ENCODE data around the gene TTYH1. TPM values are rescaled to one million over a fixed set of nuclear protein-coding genes. Genes with fewer than 3 reads are reported as not detected.
A peak's percentile ranks its signal among the peaks of the same experiment; 100 is the strongest.

The TTYH1 gene
- total RNA-seq, 1 donor, result 0.81 TPM

DNA sequence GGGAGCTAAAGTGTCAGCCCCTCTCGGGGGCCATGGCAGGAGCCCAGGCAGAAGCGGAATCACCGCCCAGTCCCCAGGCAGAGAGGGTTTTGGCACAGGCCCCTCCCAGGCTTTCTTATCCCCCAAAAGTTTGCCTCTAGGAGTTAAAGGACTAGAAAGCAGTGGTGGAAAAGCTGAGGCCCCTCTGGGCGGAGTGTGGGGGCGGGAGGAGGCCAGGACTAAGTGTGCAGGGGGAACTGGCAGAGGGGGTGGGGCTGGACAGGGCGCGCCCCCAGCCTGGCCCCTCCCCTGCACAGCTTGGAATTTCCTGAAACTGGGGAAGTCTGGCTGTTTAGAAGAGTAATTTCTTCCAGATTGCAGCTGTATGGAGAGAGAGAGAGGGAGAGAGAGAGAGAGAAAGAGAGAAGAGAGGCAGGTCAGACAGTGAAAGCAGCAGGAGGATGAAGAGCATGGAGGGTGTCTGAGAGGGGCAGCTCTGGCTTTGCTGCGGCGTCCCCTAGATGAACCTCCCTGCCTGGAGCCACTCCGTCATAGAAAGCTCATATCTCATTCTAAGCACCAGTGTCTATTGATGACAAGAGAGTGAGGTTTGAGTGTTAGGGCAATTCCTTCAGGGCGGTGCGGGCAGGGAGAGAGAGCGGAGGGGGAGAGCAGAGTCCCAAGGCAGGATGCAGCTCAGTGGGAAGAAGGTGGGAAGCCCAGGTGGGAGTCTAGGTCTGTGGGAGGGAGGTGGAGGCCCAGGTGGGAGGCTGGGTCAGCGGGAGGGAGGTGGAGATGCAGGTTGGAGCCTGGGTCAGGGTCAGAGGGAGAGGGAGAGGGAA lies 58.0 kb downstream of the TTYH1 start, which contains the start of gene CDC42EP5:
CDC42EP5 (minus strand) TSS at position 226 of the 821 bp plus-strand sequence. CDS start 7,749 bp downstream, outside the sequence.
- DNase-seq (ENCODE audit: low read depth in 2 of 3, low spot score in 2 of 3), result peak in 2 of 3 donors; percentile 36 to 43

- DNase-seq (ENCODE audit: low read depth in 2 of 3, low spot score in 2 of 3), result no peak
These were observed 58.7 kb downstream of the TTYH1 start for GRCh38 chr19:54473892-54474372.

- DNase-seq (ENCODE audit: low read depth in 2 of 3, low spot score in 2 of 3), result no peak
These were observed 60.4 kb downstream of the TTYH1 start for GRCh38 chr19:54475706-54476105.

- DNase-seq (ENCODE audit: low read depth in 2 of 3, low spot score in 2 of 3), result no peak
These were observed 62.4 kb downstream of the TTYH1 start for GRCh38 chr19:54477650-54478049.

GRCh38 chr19:54478677-54479266 lies 63.5 kb downstream of the TTYH1 start:
- DNase-seq (ENCODE audit: low read depth in 2 of 3, low spot score in 2 of 3), result peak in 2 of 3 donors; percentile 57 to 72

DNA sequence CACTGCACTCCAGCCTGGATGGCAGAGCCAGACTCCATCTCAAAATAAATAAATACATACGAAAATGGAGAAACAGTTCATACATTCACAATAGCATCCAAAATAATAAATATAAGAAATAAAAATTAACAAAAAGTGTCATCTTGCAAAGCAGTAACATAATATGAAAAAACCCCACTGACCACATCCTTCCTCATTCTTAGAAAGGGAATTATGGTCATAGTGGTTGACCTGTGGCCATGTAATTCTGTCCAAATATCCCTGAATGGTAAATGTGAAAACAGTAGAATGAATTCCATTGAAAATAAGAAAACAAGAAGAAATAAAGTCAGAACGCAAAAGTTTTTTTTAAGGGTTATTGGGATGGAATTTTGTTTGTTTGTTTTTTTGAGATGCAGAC lies 64.8 kb downstream of the TTYH1 start:
- peak in 2 of 3 donors; percentile 32 to 46 for DNase-seq (ENCODE audit: low read depth in 2 of 3, low spot score in 2 of 3)

DNA sequence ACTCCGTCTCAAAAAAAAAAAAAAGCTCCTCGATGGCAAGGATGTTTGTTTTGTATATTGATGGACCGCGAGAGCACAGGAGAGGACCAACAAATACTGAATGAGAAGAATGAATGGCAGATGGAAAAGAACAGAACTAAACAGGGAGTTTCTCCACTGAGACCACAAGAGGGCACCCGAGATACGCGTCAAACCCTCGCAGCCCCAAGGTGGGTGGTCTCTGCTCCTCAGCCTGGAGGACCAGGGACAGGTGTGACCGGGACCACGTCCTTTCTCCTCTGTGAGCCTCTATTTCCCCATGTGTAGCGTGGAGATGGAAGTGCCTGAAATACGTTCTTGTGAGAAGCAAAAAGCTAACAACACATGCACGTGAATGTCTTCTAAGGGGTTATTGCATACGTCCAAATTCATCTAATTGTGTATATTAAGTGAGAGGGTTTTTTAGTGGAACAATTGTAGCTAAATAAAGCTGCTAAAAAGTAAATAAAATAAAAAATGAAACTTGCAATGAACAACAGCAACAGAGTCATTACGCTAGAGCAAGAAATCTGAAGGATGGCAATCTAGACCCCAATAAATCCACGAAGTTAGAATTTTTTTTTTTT lies 66.2 kb downstream of the TTYH1 start:
- DNase-seq (ENCODE audit: low read depth in 2 of 3, low spot score in 2 of 3), result peak in 2 of 3 donors; percentile 66 to 70

DNA sequence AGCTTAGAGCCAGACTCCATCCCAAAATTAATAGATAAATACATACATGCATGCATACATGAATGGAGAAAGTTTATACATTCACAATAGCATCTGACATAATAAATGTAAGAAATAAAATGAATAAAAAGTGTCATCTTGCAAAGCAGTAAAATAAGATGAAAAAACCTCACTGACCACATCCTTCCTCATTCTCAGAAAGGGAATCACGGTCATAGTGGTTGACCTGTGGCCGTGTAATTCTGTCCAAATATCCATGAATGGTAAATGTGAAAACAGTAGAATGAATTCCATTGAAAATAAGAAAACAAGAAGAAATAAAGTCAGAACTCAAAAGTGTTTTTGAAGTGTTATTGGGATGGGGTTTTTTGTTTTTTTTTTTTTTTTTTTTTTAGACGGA lies 67.6 kb downstream of the TTYH1 start:
- peak in 2 of 3 donors; percentile 47 to 79 for DNase-seq (ENCODE audit: low read depth in 2 of 3, low spot score in 2 of 3)

GRCh38 chr19:54484451-54484850 lies 69.2 kb downstream of the TTYH1 start:
- no peak for DNase-seq (ENCODE audit: low read depth in 2 of 3, low spot score in 2 of 3)

DNA sequence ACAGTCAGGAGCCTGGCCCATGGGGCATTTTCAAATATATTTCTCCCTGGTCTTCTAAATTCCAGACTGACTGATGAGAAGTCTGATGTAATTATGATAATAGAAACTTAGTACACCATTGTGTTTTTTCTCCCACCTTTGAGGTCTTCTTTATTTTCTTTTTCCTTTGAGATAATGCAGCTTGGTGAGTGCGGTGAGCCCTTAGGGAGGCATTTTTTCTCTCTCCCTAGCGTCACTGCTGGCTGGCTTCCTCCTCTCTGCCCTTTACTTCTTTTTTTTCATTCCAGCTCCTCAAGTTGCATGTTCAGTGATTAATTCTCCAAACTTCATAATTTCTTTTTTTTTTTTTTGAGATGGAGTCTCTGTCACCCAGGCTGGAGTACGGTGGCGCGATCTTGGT lies 70.6 kb downstream of the TTYH1 start:
- DNase-seq (ENCODE audit: low read depth in 2 of 3, low spot score in 2 of 3), result peak in 1 of 3 donors; percentile 49

Small RNA genes within 50 kb of the gene (small RNA-seq; reads per million reads assigned to genes)
- gene AC245884.3, result not detected

Other genes starting within 250 kb of the TTYH1 start
- under 0.01 TPM for gene TMC4, start 242.3 kb upstream of the TTYH1 start, total RNA-seq
- gene MBOAT7, start 225.9 kb upstream of the TTYH1 start, total RNA-seq, result 270 TPM
- gene TSEN34, start 224.2 kb upstream of the TTYH1 start, total RNA-seq, result 80.0 TPM
- 4,994 TPM for gene RPS9, start 214.6 kb upstream of the TTYH1 start, total RNA-seq
- gene LILRB3, start 192.5 kb upstream of the TTYH1 start, total RNA-seq, result 1.1 TPM
- gene LILRA6, start 172.7 kb upstream of the TTYH1 start, total RNA-seq, result 0.27 TPM
- gene LILRB5, start 158.2 kb upstream of the TTYH1 start, total RNA-seq, result under 0.01 TPM
- 3.8 TPM for gene LILRB2, start 134.4 kb upstream of the TTYH1 start, total RNA-seq
- gene LILRA5, start 102.3 kb upstream of the TTYH1 start, total RNA-seq, result 3.8 TPM
- gene LILRA4, start 76.3 kb upstream of the TTYH1 start, total RNA-seq, result 0.27 TPM
- 166 TPM for gene LAIR1, start 50.5 kb upstream of the TTYH1 start, total RNA-seq
- 170 TPM for gene LENG8, start 33.7 kb downstream of the TTYH1 start, total RNA-seq
- 10.8 TPM for gene LENG9, start 48.3 kb downstream of the TTYH1 start, total RNA-seq
- 0.54 TPM for gene CDC42EP5, start 57.8 kb downstream of the TTYH1 start, total RNA-seq
- gene LAIR2, start 87.4 kb downstream of the TTYH1 start, total RNA-seq, result not detected
- 12.9 TPM for gene LILRA2, start 158.3 kb downstream of the TTYH1 start, total RNA-seq
- 2.7 TPM for gene LILRA1, start 178.2 kb downstream of the TTYH1 start, total RNA-seq
- gene LILRB1, start 215.0 kb downstream of the TTYH1 start, total RNA-seq, result 1.1 TPM
- gene LILRB4, start 247.5 kb downstream of the TTYH1 start, total RNA-seq, result 0.81 TPM

Measured in hematopoietic multipotent progenitor cell (in vitro differentiated cells).